ENCODE results near the gene CTU2.

Gene CTU2

GRCh38 chr16:88681709-88682451, 24.4 kb upstream of the CTU2 start:
- DNase-seq = no peak

- no peak for DNase-seq
Measured at GRCh38 chr16:88684569-88685155, 21.6 kb upstream of the CTU2 start.

- no peak for DNase-seq
Measured at GRCh38 chr16:88685156-88686061, 20.9 kb upstream of the CTU2 start.

- DNase-seq = no peak
Measured at GRCh38 chr16:88686062-88686438, 20.3 kb upstream of the CTU2 start.

GRCh38 chr16:88686439-88687253, 19.7 kb upstream of the CTU2 start, which contains the start of gene SNAI3:
TSS of gene SNAI3 (minus strand) at chr16:88686507. CDS start at chr16:88686406, 101 bp downstream.
- peak; percentile 6 for DNase-seq

- DNase-seq = no peak
Measured at GRCh38 chr16:88687254-88687576, 19.1 kb upstream of the CTU2 start.

- DNase-seq = no peak
Measured at GRCh38 chr16:88687676-88688012, 18.7 kb upstream of the CTU2 start.

GRCh38 chr16:88688013-88688778, 18.1 kb upstream of the CTU2 start:
- DNase-seq = no peak

GRCh38 chr16:88690341-88691128, 15.8 kb upstream of the CTU2 start:
- no peak for DNase-seq

- no peak for DNase-seq
Measured at GRCh38 chr16:88691129-88691813, 15.0 kb upstream of the CTU2 start.

GRCh38 chr16:88691924-88692560, 14.3 kb upstream of the CTU2 start:
- DNase-seq = no peak

- DNase-seq = no peak
Measured at GRCh38 chr16:88692861-88693260, 13.4 kb upstream of the CTU2 start.

- no peak for DNase-seq
Measured at GRCh38 chr16:88693420-88694177, 12.7 kb upstream of the CTU2 start.

GRCh38 chr16:88694221-88695087, 11.8 kb upstream of the CTU2 start:
- DNase-seq = no peak

GRCh38 chr16:88695218-88695617, 11.1 kb upstream of the CTU2 start:
- no peak for DNase-seq

GRCh38 chr16:88695753-88696152, 10.6 kb upstream of the CTU2 start:
- no peak for DNase-seq

GRCh38 chr16:88696441-88696840, 9.9 kb upstream of the CTU2 start:
- no peak for DNase-seq

GRCh38 chr16:88697116-88697830, 9.0 kb upstream of the CTU2 start:
- DNase-seq = no peak
